ENCODE results near the gene DTX4. TPM values are rescaled to one million over a fixed set of nuclear protein-coding genes. Genes with fewer than 3 reads are reported as not detected.
A peak's percentile ranks its signal among the peaks of the same experiment; 100 is the strongest.
"Not testable (repeated sequence)": the region's sequence is repeated elsewhere in the genome, so short reads cannot be mapped to it uniquely, and the experiment has no call there.

The DTX4 gene
- total RNA-seq (10 to 100 TPM; 16.8 to 58.0 (median 38.6) TPM), polyA plus RNA-seq (10 to 100 TPM in 2 of 3 donors, 1 to 10 TPM in 1; 5.4 to 15.0 (median 13.5) TPM)
- long read RNA-seq, donor 1: 0 reads
- long read RNA-seq, donor 2, full-length matches to known transcripts: 2 of 7 reads
- long read RNA-seq, donor 2, partial matches to known transcripts: 5 of 7 reads
- long read RNA-seq, donor 2, other reads (novel, unspliced or antisense): 0 of 7 reads
- long read RNA-seq, donor 3, full-length matches to known transcripts: 3 of 3 reads
- long read RNA-seq, donor 3, partial matches to known transcripts: 0 of 3 reads
- long read RNA-seq, donor 3, other reads (novel, unspliced or antisense): 0 of 3 reads
- long read RNA-seq, donor 4: 0 reads
- long read RNA-seq, donor 5, full-length matches to known transcripts: 4 of 15 reads
- long read RNA-seq, donor 5, partial matches to known transcripts: 11 of 15 reads
- long read RNA-seq, donor 5, other reads (novel, unspliced or antisense): 0 of 15 reads
- long read RNA-seq, donor 6, full-length matches to known transcripts: 6 of 26 reads
- long read RNA-seq, donor 6, partial matches to known transcripts: 20 of 26 reads
- long read RNA-seq, donor 6, other reads (novel, unspliced or antisense): 0 of 26 reads
- long read RNA-seq, donor 7, partial matches to known transcripts: 17 of 17 reads
- long read RNA-seq, donor 7, other reads (novel, unspliced or antisense): 0 of 17 reads
- long read RNA-seq, donor 8, full-length matches to known transcripts: 1 of 67 reads
- long read RNA-seq, donor 8, partial matches to known transcripts: 66 of 67 reads
- long read RNA-seq, donor 8, other reads (novel, unspliced or antisense): 0 of 67 reads
- long read RNA-seq, donor 9, partial matches to known transcripts: 6 of 7 reads
- long read RNA-seq, donor 9, other reads (novel, unspliced or antisense): 0 of 7 reads
- long read RNA-seq, donor 10, full-length matches to known transcripts: 3 of 8 reads
- long read RNA-seq, donor 10, partial matches to known transcripts: 5 of 8 reads
- long read RNA-seq, donor 10, other reads (novel, unspliced or antisense): 0 of 8 reads

GRCh38 chr11:59171508-59172322 lies at the start of gene DTX4:
Gene DTX4, plus strand, starts transcription at chr11:59172132. Its CDS starts 464 bp downstream, at chr11:59172596.
- peak within 1 kb of the TSS; percentile 68 to 92 (median 86) for H3K27ac ChIP-seq
- peak within 1 kb of the TSS; percentile 70 to 88 (median 79) for H3K4me3 ChIP-seq
- intact Hi-C loops (cut with DNase I; ENCODE audit: low total_unique reads): loop anchor here (5.0 kb wide), 2 partner anchors 36 to 116 kb away; no protein-coding TSS in a partner anchor
- peaks cover 0 to 12% (median 0%) of the 10 kb centered on the region in 3 donors for H3K27me3 ChIP-seq
- no peaks in the 10 kb centered on the region for H3K36me3 ChIP-seq
- no peak for TF ChIP-seq POLR2A (IDR thresholded peaks at IDR 0.05)
- peak in 6 of 7 experiments; percentile 68 to 98 (median 92) for TF ChIP-seq CTCF (IDR thresholded peaks at IDR 0.05)
- no peak for TF ChIP-seq EP300 (IDR thresholded peaks at IDR 0.05)
- TF ChIP-seq POLR2AphosphoS5 (IDR thresholded peaks at IDR 0.05): peak in 2 of 3 donors; percentile 57 to 75
- peak; percentile 96 to 97 for DNase-seq
- WGBS, 5 donors: 0 to 1% (median 1%) methylated on average over 40 to 64 of the region's 64 CpGs
- no peaks in the 10 kb centered on the region for H3K9me3 ChIP-seq
- H3K4me1 ChIP-seq: peaks cover 19 to 49% (median 47%) of the 10 kb centered on the region in 4 donors

- TF ChIP-seq POLR2A (IDR thresholded peaks at IDR 0.05) (no peak), CTCF (IDR thresholded peaks at IDR 0.05) (peak in 5 of 7 experiments; percentile 92 to 97 (median 93)), EP300 (IDR thresholded peaks at IDR 0.05) (no peak)
- H3K4me3 ChIP-seq: no peak overlapping the region
- 12 to 17% (median 16%) methylated on average over 14 to 20 of the region's 20 CpGs for WGBS, 5 donors
- H3K27me3 ChIP-seq: no peaks in the 10 kb centered on the region
- peaks cover 0 to 65% (median 54%) of the 10 kb centered on the region in 4 donors for H3K36me3 ChIP-seq
- peak; percentile 86 to 94 for DNase-seq
- intact Hi-C loops (cut with DNase I; ENCODE audit: low total_unique reads): no loop called here
- peaks cover 0 to 10% (median 8%) of the 10 kb centered on the region in 4 donors for H3K4me1 ChIP-seq
- no peak overlapping the region for H3K27ac ChIP-seq
- H3K9me3 ChIP-seq: peaks cover 3 to 12% (median 8%) of the 10 kb centered on the region in 4 donors
Observed at GRCh38 chr11:59135648-59136461, 36.1 kb upstream of the DTX4 start.

GRCh38 chr11:59136551-59136950 lies 35.4 kb upstream of the DTX4 start:
- Histone ChIP-seq H3K4me1 (peaks cover 0 to 14% (median 12%) of the 10 kb centered on the region in 4 donors), H3K36me3 (peaks cover 0 to 58% (median 47%) of the 10 kb centered on the region in 4 donors)
- WGBS, 5 donors: 73 to 85% (median 77%) methylated on average over 6 of the region's 6 CpGs
- intact Hi-C loops (cut with DNase I; ENCODE audit: low total_unique reads); H3K4me3 ChIP-seq; H3K27me3 ChIP-seq; H3K9me3 ChIP-seq; H3K27ac ChIP-seq; DNase-seq: not testable (repeated sequence)

GRCh38 chr11:59137190-59137589 lies 34.7 kb upstream of the DTX4 start:
- no peak for DNase-seq
- intact Hi-C loops (cut with DNase I; ENCODE audit: low total_unique reads): no loop called here

More at GRCh38 chr11:59137190-59137589, 34.7 kb upstream of the DTX4 start:
- no peaks in the 10 kb centered on the region for H3K27me3 ChIP-seq
- H3K27ac ChIP-seq: no peak overlapping the region
- 92 to 96% (median 94%) methylated on average over 17 of the region's 17 CpGs for WGBS, 5 donors
- H3K4me1 ChIP-seq: peaks cover 0 to 20% (median 15%) of the 10 kb centered on the region in 4 donors
- peaks cover 0 to 1% (median under 1%) of the 10 kb centered on the region in 4 donors for H3K9me3 ChIP-seq
- H3K36me3 ChIP-seq: peaks cover 0 to 52% (median 41%) of the 10 kb centered on the region in 4 donors
- H3K4me3 ChIP-seq: no peak overlapping the region
- TF ChIP-seq EP300 (IDR thresholded peaks at IDR 0.05) (no peak), POLR2AphosphoS5 (IDR thresholded peaks at IDR 0.05) (no peak), CTCF (IDR thresholded peaks at IDR 0.05) (no peak), POLR2A (IDR thresholded peaks at IDR 0.05) (no peak)
